Skeletal muscle satellite cell (primary cell): ENCODE measurements around the gene GET4.

Experiments
- H3K27me3 ChIP-seq: 2 replicates; pipeline ENCODE4 v1.7.0; 2013; ENCODE audit warnings: low read length; ENCODE audit not compliant: control insufficient read depth, insufficient read depth
- H3K36me3 ChIP-seq: 2 replicates; pipeline ENCODE4 v1.7.0; 2013; ENCODE audit warnings: mild to moderate bottlenecking, control low read depth, low read length; ENCODE audit not compliant: insufficient read depth
- H3K4me1 ChIP-seq: 2 replicates; pipeline ENCODE4 v1.7.0; 2013; ENCODE audit warnings: low read length; ENCODE audit not compliant: control insufficient read depth, insufficient read depth
- H3K4me2 ChIP-seq: 2 replicates; pipeline ENCODE4 v1.7.0; 2013; ENCODE audit warnings: mild to moderate bottlenecking, low read length
- H3K4me3 ChIP-seq: 2 replicates; pipeline ENCODE4 v1.7.0; 2013; ENCODE audit warnings: low read length
- H3K9ac ChIP-seq: 2 replicates; pipeline ENCODE4 v1.7.0; 2013; ENCODE audit warnings: mild to moderate bottlenecking, low read depth, low read length, moderate library complexity
- H3K9me3 ChIP-seq: replicated peaks from 2 replicates; pipeline ENCODE4 v1.7.0; 2013; ENCODE audit warnings: mild to moderate bottlenecking, control low read depth, low read length

GET4 gene

DNA sequence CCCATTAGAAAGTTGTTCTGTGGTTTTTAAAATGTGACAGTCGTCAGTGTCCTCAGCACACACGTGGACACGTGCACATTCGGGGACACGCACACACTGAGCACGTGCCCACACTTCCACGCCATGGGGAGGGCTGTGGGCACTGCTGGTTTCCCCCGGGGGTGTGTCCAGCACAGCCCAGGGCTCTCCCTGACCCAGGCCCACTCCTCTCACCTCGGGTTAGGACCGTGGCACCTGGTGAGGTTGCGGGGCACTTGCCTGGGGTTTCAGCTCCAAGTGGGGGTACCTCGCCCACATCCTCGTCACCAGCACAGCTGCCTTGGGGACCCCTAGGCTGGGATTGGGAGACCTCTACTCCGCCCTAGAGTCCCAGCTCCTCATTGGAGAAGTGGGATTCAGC, 20.7 kb downstream of the GET4 start:
- H3K27me3 ChIP-seq: no peaks in the 10 kb centered on the region
- H3K4me3 ChIP-seq: no peak overlapping the region
- no peak overlapping the region for H3K4me2 ChIP-seq
- H3K9me3 ChIP-seq: no peaks in the 10 kb centered on the region
- peaks cover 4% of the 10 kb centered on the region for H3K4me1 ChIP-seq
- peaks cover 44% of the 10 kb centered on the region for H3K36me3 ChIP-seq
- H3K9ac ChIP-seq: no peak overlapping the region

DNA sequence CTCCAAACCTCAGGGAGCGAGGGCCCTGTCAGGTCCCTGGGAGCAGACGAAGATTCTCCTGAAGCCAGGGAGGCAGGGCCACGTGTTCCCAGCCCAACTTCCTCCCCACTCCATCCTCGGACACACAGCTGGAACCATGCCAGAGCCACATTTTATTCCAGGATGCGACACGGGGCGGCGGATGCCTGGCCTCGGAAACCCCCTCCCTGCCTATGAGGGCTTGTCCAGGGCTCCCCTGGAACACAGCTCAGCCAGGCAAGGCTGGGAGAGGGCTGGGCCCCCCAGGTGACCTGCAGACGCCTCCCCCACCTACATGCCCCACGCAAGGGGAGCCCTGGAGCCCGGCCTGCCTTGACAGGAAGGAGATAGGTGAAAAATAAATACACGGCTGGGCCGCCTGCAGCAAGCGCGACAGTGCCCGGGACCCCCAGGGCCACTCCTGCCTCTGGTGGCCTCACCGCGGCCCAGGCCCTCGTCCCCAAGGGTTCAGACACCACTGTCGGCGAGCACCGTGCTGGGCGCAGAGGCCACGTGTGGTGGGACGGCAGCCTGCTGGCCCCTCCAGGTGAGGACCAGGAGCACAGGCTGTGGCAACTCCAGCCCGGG, 21.5 kb downstream of the GET4 start:
- Histone ChIP-seq H3K4me1 (peaks cover 4% of the 10 kb centered on the region), H3K4me3 (no peak overlapping the region), H3K9ac (no peak overlapping the region), H3K9me3 (no peaks in the 10 kb centered on the region), H3K27me3 (no peaks in the 10 kb centered on the region), H3K4me2 (no peak overlapping the region), H3K36me3 (peaks cover 36% of the 10 kb centered on the region)

DNA sequence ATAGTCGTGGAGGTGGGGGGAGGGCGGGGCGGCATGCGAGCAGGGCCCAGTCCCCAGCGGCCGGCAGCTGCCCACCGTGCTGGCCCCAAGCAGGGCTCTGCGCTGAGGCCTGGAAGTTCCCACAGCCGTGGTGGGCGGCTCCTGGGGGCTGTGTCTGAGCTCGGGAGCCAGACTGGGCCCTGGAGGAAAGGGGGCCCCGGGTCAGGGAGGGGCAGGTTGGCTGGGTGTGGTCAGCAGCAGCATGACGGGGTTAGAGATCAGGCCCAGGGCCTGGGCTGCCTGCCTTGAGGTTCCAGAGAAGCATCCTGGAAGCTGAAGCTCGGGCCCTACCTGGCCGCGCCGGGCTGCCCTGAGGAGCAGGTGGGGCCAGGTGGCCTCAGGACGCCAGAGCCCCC, 22.1 kb downstream of the GET4 start:
- H3K9ac ChIP-seq: no peak overlapping the region
- peaks cover 4% of the 10 kb centered on the region for H3K4me1 ChIP-seq
- H3K36me3 ChIP-seq: peaks cover 33% of the 10 kb centered on the region
- no peak overlapping the region for H3K4me2 ChIP-seq
- no peak overlapping the region for H3K4me3 ChIP-seq
- no peaks in the 10 kb centered on the region for H3K27me3 ChIP-seq
- H3K9me3 ChIP-seq: no peaks in the 10 kb centered on the region

DNA sequence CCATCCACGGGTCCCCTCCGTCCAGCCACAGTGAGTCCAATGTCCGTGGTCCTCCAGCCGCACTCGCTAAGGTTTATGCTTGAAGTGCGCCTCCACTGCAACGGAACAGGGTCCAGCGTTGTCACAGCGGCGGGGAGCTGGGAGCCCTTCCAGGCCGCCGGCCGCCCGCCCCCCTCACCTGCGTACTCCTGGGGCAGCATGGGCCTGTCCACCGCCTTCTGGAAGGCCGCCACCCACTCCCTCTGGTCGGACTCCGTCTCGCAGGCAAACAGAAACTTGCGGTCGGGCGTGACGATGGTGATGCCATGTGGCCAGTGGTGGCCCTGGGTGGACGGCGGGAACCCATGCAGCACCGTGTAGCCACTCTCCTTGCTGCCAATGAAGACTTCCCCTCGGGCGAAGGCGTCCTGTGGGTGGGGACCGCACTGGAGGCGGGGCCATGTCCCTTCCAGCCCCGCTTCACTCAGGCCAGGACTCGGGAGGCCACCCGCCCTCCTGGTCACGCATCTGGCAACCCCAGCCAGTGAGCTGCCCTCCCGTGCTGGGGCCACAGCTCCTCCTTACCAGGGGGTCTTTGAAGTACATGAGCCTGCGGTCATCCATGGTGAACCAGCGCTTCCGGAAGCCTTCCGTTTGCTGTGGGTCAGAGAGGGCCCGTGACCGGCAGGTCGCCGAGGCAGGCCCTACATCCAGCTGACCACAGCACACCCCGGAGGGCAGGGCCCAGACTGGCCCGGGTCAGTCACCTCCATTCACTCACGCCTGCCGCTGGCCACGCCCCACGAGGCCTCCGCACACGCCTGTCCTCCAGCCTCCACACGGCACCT, 22.7 kb downstream of the GET4 start:
- Histone ChIP-seq H3K36me3 (peaks cover 29% of the 10 kb centered on the region), H3K4me3 (no peak overlapping the region), H3K4me2 (no peak overlapping the region), H3K27me3 (peaks cover 6% of the 10 kb centered on the region), H3K4me1 (peaks cover 10% of the 10 kb centered on the region), H3K9ac (no peak overlapping the region), H3K9me3 (no peaks in the 10 kb centered on the region)

DNA sequence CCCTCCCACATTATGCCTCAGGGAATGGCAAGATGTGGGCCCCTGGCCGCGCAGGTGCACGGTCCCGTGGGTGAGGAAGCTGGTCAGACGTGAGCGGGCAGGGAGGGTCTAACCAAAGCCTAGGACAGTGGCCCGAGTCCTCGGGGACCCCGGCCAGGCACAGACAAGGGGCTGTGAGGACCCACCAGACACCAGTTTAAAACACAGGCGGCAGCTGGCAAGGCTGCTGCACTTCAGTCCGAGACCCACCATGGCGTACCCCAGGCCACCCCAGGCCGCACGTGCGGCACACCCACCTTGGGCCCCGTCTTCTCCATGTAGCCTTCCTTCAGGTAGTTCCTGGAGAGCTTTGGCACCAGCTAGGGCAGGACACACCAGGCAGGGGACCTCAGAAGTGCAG, 23.5 kb downstream of the GET4 start:
- Histone ChIP-seq H3K9me3 (no peaks in the 10 kb centered on the region), H3K9ac (no peak overlapping the region), H3K4me1 (peaks cover 17% of the 10 kb centered on the region), H3K4me2 (no peak overlapping the region), H3K36me3 (peaks cover 21% of the 10 kb centered on the region), H3K27me3 (peaks cover 13% of the 10 kb centered on the region), H3K4me3 (no peak overlapping the region)

DNA sequence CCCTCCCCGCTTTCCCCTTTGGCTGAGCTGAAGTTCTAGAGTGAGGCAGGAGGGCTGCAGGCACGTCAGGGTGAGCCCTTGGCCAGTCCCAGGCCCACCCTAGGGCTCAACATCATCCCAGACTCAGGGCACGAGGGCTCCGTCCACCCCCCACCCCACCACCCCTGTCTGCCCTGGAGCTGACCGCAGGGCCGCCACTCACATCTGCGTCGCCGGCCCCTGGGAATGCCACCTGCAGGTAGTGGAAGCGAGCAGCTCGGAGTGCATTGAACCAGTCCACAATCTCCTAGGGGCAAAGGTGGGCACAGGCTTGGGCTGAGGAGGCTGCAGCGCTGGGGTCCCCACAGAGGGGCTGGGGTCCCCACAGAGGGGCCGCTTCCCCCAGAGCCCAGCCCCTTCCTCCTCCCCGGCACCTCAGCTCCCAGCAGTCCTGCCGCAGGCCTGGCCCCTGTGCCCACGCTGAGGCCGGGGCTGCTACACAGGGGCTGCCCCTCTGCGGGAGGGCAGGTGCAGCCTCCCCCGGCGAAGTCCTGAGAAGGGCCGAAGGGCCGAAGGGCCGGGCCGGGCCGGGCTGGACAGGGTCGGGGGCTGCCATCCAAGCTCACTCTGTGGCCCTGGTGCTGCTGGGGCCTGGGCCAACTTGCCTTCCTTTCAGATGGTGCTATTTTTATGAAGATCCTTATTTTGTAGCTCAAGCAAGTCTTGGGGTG, 24.1 kb downstream of the GET4 start:
- Histone ChIP-seq H3K4me2 (no peak overlapping the region), H3K9me3 (no peaks in the 10 kb centered on the region), H3K36me3 (peaks cover 16% of the 10 kb centered on the region), H3K4me3 (no peak overlapping the region), H3K9ac (no peak overlapping the region), H3K4me1 (peaks cover 21% of the 10 kb centered on the region), H3K27me3 (peaks cover 19% of the 10 kb centered on the region)

DNA sequence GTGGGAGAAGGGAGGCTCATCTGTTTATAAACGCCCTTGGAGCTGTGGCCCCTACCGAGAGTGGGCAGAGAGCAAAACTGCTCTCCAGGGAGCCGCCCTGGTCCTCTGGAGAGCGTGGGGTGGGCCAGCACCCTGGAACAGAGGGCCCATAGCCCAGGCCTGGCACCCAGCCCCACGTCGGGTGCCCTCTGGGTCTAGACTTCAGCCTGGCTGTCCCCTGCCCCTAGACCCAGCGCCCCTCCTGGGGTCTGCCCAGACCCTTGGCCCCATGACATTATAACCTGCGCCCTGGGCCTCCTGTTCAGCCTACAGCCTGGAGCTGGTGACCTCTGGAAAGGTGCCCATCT, 24.7 kb downstream of the GET4 start:
- Histone ChIP-seq H3K4me3 (no peak overlapping the region), H3K4me1 (peaks cover 21% of the 10 kb centered on the region), H3K9me3 (no peaks in the 10 kb centered on the region), H3K9ac (no peak overlapping the region), H3K27me3 (peaks cover 19% of the 10 kb centered on the region), H3K4me2 (no peak overlapping the region), H3K36me3 (peaks cover 10% of the 10 kb centered on the region)

DNA sequence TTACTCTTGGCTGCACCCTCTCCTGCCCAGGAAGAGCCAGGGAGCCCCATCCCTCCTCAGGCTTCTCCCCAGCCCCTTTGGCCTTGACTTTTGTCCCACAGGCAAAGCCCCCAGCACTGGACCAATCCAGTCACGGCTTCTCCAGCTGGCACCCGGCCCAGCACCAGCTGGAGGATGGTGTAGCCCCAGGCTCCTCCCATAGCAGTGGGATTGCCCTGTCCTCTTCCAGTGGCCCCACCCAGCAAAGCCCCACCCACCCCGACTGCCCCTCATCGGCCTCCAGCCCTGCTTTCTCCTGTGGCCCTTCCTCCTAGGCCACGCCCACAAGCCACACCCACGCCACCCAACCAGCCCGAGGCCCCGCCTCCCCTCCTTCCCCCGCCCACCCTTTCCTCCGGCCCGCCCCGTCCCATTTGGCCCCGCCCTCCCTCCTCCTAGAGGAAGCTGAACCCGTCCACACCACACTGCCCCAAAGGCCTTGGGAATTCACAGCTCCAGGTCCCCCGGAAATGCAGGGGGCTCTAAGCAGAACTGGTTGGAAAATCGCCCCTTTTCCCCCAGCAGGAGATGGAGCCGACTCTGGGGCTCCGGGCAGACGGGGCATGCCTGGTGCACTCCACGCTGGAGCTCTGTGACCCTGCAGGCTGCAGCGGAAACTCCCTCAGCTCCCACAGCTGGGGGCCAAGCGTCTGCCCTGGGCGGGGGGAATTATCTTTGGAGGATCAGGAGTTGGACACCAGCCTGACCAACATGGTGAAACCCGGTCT, 25.2 kb downstream of the GET4 start:
- Histone ChIP-seq H3K36me3 (peaks cover 6% of the 10 kb centered on the region), H3K9me3 (no peaks in the 10 kb centered on the region), H3K27me3 (peaks cover 19% of the 10 kb centered on the region), H3K4me1 (peaks cover 21% of the 10 kb centered on the region), H3K4me2 (peak overlapping the region; percentile 65), H3K9ac (no peak overlapping the region), H3K4me3 (peak overlapping the region; percentile 44)

DNA sequence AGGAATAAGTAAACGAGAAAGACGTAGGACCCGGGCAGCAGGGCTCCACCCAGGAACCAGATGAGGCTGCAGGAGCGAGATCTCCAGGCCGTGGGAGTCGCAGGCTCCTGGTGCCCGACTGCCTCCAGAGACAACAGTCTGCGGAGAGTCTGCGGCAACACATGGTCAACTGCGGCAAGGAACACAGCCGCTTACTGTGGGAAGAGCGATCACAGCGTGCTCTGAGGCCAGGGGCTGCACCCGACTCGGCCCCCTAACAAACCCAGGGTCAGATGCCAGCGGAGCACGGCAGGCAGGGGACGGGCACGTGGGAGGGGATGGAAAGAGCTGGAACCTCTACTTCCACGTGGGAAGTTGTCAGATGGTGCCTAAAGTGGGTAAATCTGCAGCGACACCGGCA, 26.6 kb downstream of the GET4 start:
- H3K9ac ChIP-seq: no peak overlapping the region
- H3K4me3 ChIP-seq: no peak overlapping the region
- H3K27me3 ChIP-seq: peaks cover 24% of the 10 kb centered on the region
- no peaks in the 10 kb centered on the region for H3K36me3 ChIP-seq
- H3K9me3 ChIP-seq: no peaks in the 10 kb centered on the region
- no peak overlapping the region for H3K4me2 ChIP-seq
- peaks cover 26% of the 10 kb centered on the region for H3K4me1 ChIP-seq

DNA sequence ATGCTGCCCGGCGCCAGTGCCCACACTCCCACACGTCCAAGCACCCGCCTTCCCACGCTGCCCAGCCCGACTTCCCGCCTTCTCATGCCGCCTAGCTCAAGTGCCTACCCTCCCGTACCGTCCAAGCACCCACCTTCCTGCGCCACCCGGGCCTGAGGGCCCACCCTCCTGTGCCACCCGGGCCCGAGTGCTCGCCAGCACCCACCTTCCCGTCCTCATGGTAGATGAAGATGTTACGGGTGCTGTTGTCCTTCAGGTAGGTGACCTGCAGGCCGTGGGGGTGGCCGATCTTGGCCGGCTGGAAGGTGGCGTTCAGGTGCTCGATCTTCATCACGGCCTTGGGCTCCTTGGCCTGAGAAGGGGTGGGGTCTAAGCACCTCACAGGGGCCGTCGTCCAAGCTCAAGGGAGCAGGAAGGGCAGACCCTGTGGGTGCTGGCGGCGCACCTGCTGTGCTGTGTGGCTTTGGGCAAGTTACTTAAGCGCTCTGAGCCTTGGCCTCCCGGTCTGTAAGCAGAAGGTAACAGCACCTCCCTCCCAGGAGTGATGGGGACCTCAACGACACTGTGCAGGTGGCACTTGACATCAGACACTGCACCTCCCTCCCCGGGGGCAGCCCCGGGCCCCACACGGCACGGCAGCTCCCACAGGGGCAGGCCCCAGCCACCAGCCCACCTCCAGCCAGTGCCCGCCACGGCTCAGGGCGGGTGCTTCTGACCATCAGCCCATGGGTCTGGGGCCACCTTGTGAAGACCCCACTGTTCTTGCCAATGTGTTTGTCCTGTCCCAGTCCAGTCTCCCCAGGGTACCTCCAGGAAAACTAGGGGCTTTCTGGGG, 27.8 kb downstream of the GET4 start:
- H3K4me3 ChIP-seq: peak overlapping the region; percentile 66
- peak overlapping the region; percentile 74 for H3K9ac ChIP-seq
- peaks cover 26% of the 10 kb centered on the region for H3K4me1 ChIP-seq
- peak overlapping the region; percentile 76 for H3K4me2 ChIP-seq
- H3K9me3 ChIP-seq: no peaks in the 10 kb centered on the region
- H3K27me3 ChIP-seq: peaks cover 24% of the 10 kb centered on the region
- H3K36me3 ChIP-seq: no peaks in the 10 kb centered on the region
